ENCODE measurements around the gene TENM4.

GRCh38 chr11:78796956-78797355 lies 643.9 kb downstream of the TENM4 start:
- TF ChIP-seq CTCF (IDR thresholded peaks at IDR 0.05) (no peak), MAX (CRISPR knock-in tag; IDR thresholded peaks at IDR 0.05) (no peak)

Data from WTC11 (cell line).